Gastrocnemius medialis (tissue), 4 donors: ENCODE measurements around the gene RAB17. TPM values are rescaled to one million over a fixed set of nuclear protein-coding genes. Genes with fewer than 3 reads are reported as not detected.

Experiments
- ATAC-seq, 2 donors: fragments of 150-250 bp; one replicate each; pipeline ENCODE4 v1.9.1; 2016
- DNase-seq, 2 donors: peaks; one replicate each; pipeline ENCODE4 v3.0.0-alpha.2; 2019
- H3K27ac ChIP-seq, 4 donors: fragments of 200-600 bp; sonication (generic); 1 replicate in 1 of 4; 2 replicates in 3 of 4; pipeline ENCODE4 v1.5.1; 2016 to 2018; ENCODE audit warnings: mild to moderate bottlenecking in 2 of 4, moderate library complexity in 1 of 4
- H3K27me3 ChIP-seq, 3 donors: fragments of 200-600 bp; sonication (generic) in 2 of 3; 1 replicate in 1 of 3; 2 replicates in 2 of 3; pipeline versions ENCODE4 v1.5.1 to v1.6.0; 2016 to 2019; ENCODE audit warnings: mild to moderate bottlenecking in 1 of 3, moderate library complexity in 1 of 3
- H3K36me3 ChIP-seq, 2 donors: fragments of 200-600 bp; sonication (generic) in 1 of 2; one replicate each; pipeline ENCODE4 v1.5.1; 2017 to 2018
- H3K4me1 ChIP-seq, 2 donors: fragments of 200-600 bp; sonication (generic) in 1 of 2; one replicate each; pipeline ENCODE4 v1.5.1; 2016 to 2017; ENCODE audit warnings: mild to moderate bottlenecking in 2 of 2
- H3K4me3 ChIP-seq, 4 donors: fragments of 200-600 bp; sonication (generic) in 3 of 4; 1 replicate in 1 of 4; 2 replicates in 3 of 4; pipeline ENCODE4 v1.5.1; 2016 to 2019; ENCODE audit warnings: mild to moderate bottlenecking in 2 of 4
- H3K9me3 ChIP-seq, 3 donors: fragments of 200-600 bp; sonication (generic) in 2 of 3; 1 replicate in 1 of 3; 2 replicates in 2 of 3; pipeline ENCODE4 v1.5.1; 2016 to 2019
- CTCF ChIP-seq, 5 experiments: fragments of 450-650 bp in 3 of 5; fragments of 200-600 bp in 2 of 5; sonication (generic) in 2 of 5; IDR thresholded peaks in 4 of 5; conservative IDR thresholded peaks in 1 of 5; 1 replicate in 4 of 5; 2 replicates in 1 of 5; pipeline ENCODE4 v1.5.1; 2016 to 2019; ENCODE audit warnings: antibody characterized with exemption in 5 of 5, mild to moderate bottlenecking in 3 of 5, moderate library complexity in 3 of 5
- POLR2A ChIP-seq, 2 donors: fragments of 450-650 bp; IDR thresholded peaks; one replicate each; pipeline ENCODE4 v1.6.1; 2017; ENCODE audit warnings: antibody characterized with exemption in 2 of 2, mild to moderate bottlenecking in 2 of 2, moderate library complexity in 2 of 2
- in situ Hi-C, 4 donors: fragments of 200-750 bp; cut with MboI; loops; one replicate each; pipeline versions ENCODE4 v1.15.0 to v1.8.0; 2017; ENCODE audit warnings: low sequenced_read_pairs in 4 of 4
- intact Hi-C: fragments of 100-400 bp; cut with DNase I; formaldehyde crosslinking; loops from one replicate; pipeline ENCODE4 v1.15.1; 2023; ENCODE audit warnings: low total_unique reads
- total RNA-seq, 4 donors: library from RNA; depleted of rRNA; stranded (reverse); fragments of >200 nt; gene quantifications; one replicate each; pipeline versions ENCODE4 v1.1.0 to v1.2.3, GENCODE V29; 2016

The RAB17 gene
- total RNA-seq, 4 donors from 2014 or later, result 0.42 to 1.3 TPM; not detected in 2

- Histone ChIP-seq H3K9me3 (no peaks in the 10 kb centered on the region), H3K27ac (peak overlapping the region; percentile 84 to 88 (median 86)), H3K27me3 (no peaks in the 10 kb centered on the region), H3K4me3 (no peak overlapping the region), H3K4me1 (peaks cover 59 to 63% of the 10 kb centered on the region in 2 donors), H3K36me3 (no peaks in the 10 kb centered on the region)
- in situ Hi-C loops, result no loop called here
- intact Hi-C loops, result loop anchor here (10.0 kb wide), 1 partner anchor 1386 kb away; no protein-coding TSS in a partner anchor
- no peak for ATAC-seq
- no peak for DNase-seq
- TF ChIP-seq POLR2A (IDR thresholded peaks at IDR 0.05), result no peak
- no peak for TF ChIP-seq CTCF (IDR thresholded peaks at IDR 0.05 in 4 of 5, conservative IDR thresholded peaks at IDR 0.05 in 1 of 5)
Observed at GRCh38 chr2:237631007-237631785, 40.7 kb upstream of the RAB17 start.

GRCh38 chr2:237630216-237631000 lies 39.9 kb upstream of the RAB17 start:
- Histone ChIP-seq H3K4me3 (no peak overlapping the region), H3K4me1 (peaks cover 59 to 71% of the 10 kb centered on the region in 2 donors), H3K36me3 (no peaks in the 10 kb centered on the region), H3K9me3 (no peaks in the 10 kb centered on the region), H3K27ac (peak overlapping the region; percentile 84 to 88 (median 86)), H3K27me3 (no peaks in the 10 kb centered on the region)
- intact Hi-C loops (loop anchor here (10.0 kb wide), 1 partner anchor 1386 kb away; no protein-coding TSS in a partner anchor), in situ Hi-C loops (no loop called here)
- TF ChIP-seq CTCF (IDR thresholded peaks at IDR 0.05 in 4 of 5, conservative IDR thresholded peaks at IDR 0.05 in 1 of 5), result no peak
- no peak for TF ChIP-seq POLR2A (IDR thresholded peaks at IDR 0.05)
- DNase-seq, result no peak
- ATAC-seq, result no peak

- H3K4me3 ChIP-seq, result no peak overlapping the region
Observed at GRCh38 chr2:237629739-237630138, 39.2 kb upstream of the RAB17 start.

GRCh38 chr2:237629188-237629534 lies 38.6 kb upstream of the RAB17 start:
- DNase-seq (no peak), ATAC-seq (peak; percentile 19 to 30)
- Histone ChIP-seq H3K9me3 (no peaks in the 10 kb centered on the region), H3K4me1 (peaks cover 56 to 70% of the 10 kb centered on the region in 2 donors), H3K27ac (peak overlapping the region; percentile 84 to 88 (median 86)), H3K27me3 (no peaks in the 10 kb centered on the region), H3K36me3 (no peaks in the 10 kb centered on the region), H3K4me3 (no peak overlapping the region)
- in situ Hi-C loops, result no loop called here
- intact Hi-C loops, result loop anchor here (1.0 kb wide), 1 partner anchor 8 kb away; no protein-coding TSS in a partner anchor
- no peak for TF ChIP-seq POLR2A (IDR thresholded peaks at IDR 0.05)
- TF ChIP-seq CTCF (IDR thresholded peaks at IDR 0.05 in 4 of 5, conservative IDR thresholded peaks at IDR 0.05 in 1 of 5), result no peak

More at GRCh38 chr2:237629739-237630138, 39.2 kb upstream of the RAB17 start:
- ATAC-seq (peak; percentile 76 to 79), DNase-seq (peak in 1 of 2 donors; percentile 77)
- in situ Hi-C loops (no loop called here), intact Hi-C loops (loop anchor here (1.0 to 10.0 kb wide), 2 partner anchors 8 to 1385 kb away; no protein-coding TSS in a partner anchor)
- Histone ChIP-seq H3K9me3 (no peaks in the 10 kb centered on the region), H3K27me3 (no peaks in the 10 kb centered on the region), H3K36me3 (no peaks in the 10 kb centered on the region), H3K27ac (peak overlapping the region; percentile 84 to 88 (median 86)), H3K4me1 (peaks cover 59 to 71% of the 10 kb centered on the region in 2 donors)
- TF ChIP-seq CTCF (IDR thresholded peaks at IDR 0.05 in 4 of 5, conservative IDR thresholded peaks at IDR 0.05 in 1 of 5), result no peak
- TF ChIP-seq POLR2A (IDR thresholded peaks at IDR 0.05), result no peak
